Measurements from ENCODE around the gene PRCC. TPM values are rescaled to one million over a fixed set of nuclear protein-coding genes. Genes with fewer than 3 reads are reported as not detected.
"Not testable (repeated sequence)": the region's sequence is repeated elsewhere in the genome, so short reads cannot be mapped to it uniquely, and the experiment has no call there.

PRCC gene
- total RNA-seq, 1 experiment from 2014 or later = 36.9 TPM

GRCh38 chr1:156748670-156749418 lies 18.5 kb upstream of the PRCC start:
- peaks cover 65% of the 10 kb centered on the region for H3K36me3 ChIP-seq
- peak overlapping the region; percentile 82 for H3K4me3 ChIP-seq
- H3K27me3 ChIP-seq (replicated peaks) = no peaks in the 10 kb centered on the region
- H3K27ac ChIP-seq = peak overlapping the region; percentile 100
- peaks cover 49% of the 10 kb centered on the region for H3K4me1 ChIP-seq (replicated peaks)
- peak; percentile 56 to 59 for DNase-seq (ENCODE audit: low read depth in 1 of 2, low spot score in 2 of 2)
- no peaks in the 10 kb centered on the region for H3K9me3 ChIP-seq (replicated peaks)

DNA sequence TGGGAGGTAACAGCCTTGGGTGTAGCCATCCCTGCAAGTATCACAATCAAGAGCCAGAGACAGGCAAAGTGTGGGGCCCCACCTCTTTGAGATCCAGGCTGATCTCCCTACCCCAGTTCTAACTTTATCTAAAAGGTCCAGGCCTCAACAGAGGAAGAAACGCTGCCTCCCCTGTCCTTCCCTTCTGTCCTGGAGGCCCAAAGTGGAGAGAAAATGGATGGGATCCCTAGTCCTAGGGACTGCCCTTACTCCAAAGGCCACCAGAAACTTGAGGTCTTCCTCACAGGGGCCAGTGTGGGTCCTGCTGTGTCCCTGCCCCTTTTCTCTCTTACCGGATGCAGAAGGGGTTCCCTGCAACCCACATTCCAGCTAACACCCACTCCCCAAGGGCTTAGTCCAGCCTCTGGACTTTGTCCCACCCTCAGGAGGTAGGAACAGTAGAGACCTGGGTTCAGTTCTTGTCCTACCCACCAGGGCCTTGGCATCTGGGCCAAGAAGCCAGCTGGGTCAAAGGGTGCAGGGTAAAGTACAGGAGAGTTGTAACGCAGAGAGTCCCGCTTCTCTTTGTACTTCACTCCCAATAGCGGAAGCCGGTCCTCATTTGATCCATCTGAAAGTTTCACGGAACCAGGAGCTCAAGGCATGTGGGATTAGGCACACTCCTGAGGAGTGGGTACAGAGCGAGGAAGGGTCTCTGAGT lies 17.8 kb upstream of the PRCC start:
- Histone ChIP-seq H3K4me1 (replicated peaks) (peaks cover 49% of the 10 kb centered on the region), H3K9me3 (replicated peaks) (no peaks in the 10 kb centered on the region), H3K27ac (peak overlapping the region; percentile 100), H3K36me3 (peaks cover 61% of the 10 kb centered on the region), H3K27me3 (replicated peaks) (no peaks in the 10 kb centered on the region), H3K4me3 (peak overlapping the region; percentile 82)
- no peak for DNase-seq (ENCODE audit: low read depth in 1 of 2, low spot score in 2 of 2)

- DNase-seq (ENCODE audit: low read depth in 1 of 2, low spot score in 2 of 2) = peak in 1 of 2 experiments; percentile 28
- Histone ChIP-seq H3K36me3 (peaks cover 54% of the 10 kb centered on the region), H3K4me1 (replicated peaks) (peaks cover 49% of the 10 kb centered on the region), H3K4me3 (peak overlapping the region; percentile 82), H3K9me3 (replicated peaks) (no peaks in the 10 kb centered on the region), H3K27ac (peak overlapping the region; percentile 100), H3K27me3 (replicated peaks) (no peaks in the 10 kb centered on the region)
Observed at GRCh38 chr1:156750191-156750672, 17.1 kb upstream of the PRCC start.

GRCh38 chr1:156750711-156751450 lies 16.5 kb upstream of the PRCC start:
- H3K9me3 ChIP-seq (replicated peaks) = no peaks in the 10 kb centered on the region
- peaks cover 46% of the 10 kb centered on the region for H3K4me1 ChIP-seq (replicated peaks)
- DNase-seq (ENCODE audit: low read depth in 1 of 2, low spot score in 2 of 2) = peak in 1 of 2 experiments; percentile 41
- peak overlapping the region; percentile 100 for H3K27ac ChIP-seq
- H3K36me3 ChIP-seq = peaks cover 48% of the 10 kb centered on the region
- H3K4me3 ChIP-seq = peak overlapping the region; percentile 82
- no peaks in the 10 kb centered on the region for H3K27me3 ChIP-seq (replicated peaks)

DNA sequence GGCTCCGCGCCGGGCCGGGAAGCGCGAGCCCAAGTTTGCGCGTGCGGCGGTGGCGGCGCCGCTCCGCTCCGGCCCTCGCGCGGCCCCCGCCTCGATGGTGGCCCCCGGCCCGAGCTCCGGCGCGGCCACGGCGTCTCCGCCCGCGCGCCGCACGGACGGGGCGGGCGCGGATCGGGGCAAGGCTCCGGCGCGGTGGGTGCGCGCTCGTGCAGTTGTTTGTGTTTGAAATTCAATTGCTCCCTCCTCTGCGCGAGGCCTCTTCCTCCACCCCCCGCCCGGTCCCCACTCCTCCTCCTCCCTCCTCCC lies 15.9 kb upstream of the PRCC start, which contains the start of gene HDGF:
Gene HDGF (minus strand): TSS at position 225 of the 306 bp plus-strand sequence. CDS start 246 bp downstream, outside the sequence.
- Histone ChIP-seq H3K4me1 (replicated peaks) (peaks cover 41% of the 10 kb centered on the region), H3K36me3 (peaks cover 42% of the 10 kb centered on the region), H3K27me3 (replicated peaks) (no peaks in the 10 kb centered on the region), H3K27ac (peak within 1 kb of the TSS; percentile 100), H3K4me3 (peak within 1 kb of the TSS; percentile 82), H3K9me3 (replicated peaks) (no peaks in the 10 kb centered on the region)
- DNase-seq (ENCODE audit: low read depth in 1 of 2, low spot score in 2 of 2) = no peak

- no peaks in the 10 kb centered on the region for H3K27me3 ChIP-seq (replicated peaks)
- peak overlapping the region; percentile 80 for H3K27ac ChIP-seq
- H3K36me3 ChIP-seq = peaks cover 42% of the 10 kb centered on the region
- H3K4me1 ChIP-seq (replicated peaks) = peaks cover 36% of the 10 kb centered on the region
- no peaks in the 10 kb centered on the region for H3K9me3 ChIP-seq (replicated peaks)
- DNase-seq (ENCODE audit: low read depth in 1 of 2, low spot score in 2 of 2) = peak; percentile 82 to 99
- H3K4me3 ChIP-seq = peak overlapping the region; percentile 82
Observed at GRCh38 chr1:156751757-156752481, 15.4 kb upstream of the PRCC start.

DNA sequence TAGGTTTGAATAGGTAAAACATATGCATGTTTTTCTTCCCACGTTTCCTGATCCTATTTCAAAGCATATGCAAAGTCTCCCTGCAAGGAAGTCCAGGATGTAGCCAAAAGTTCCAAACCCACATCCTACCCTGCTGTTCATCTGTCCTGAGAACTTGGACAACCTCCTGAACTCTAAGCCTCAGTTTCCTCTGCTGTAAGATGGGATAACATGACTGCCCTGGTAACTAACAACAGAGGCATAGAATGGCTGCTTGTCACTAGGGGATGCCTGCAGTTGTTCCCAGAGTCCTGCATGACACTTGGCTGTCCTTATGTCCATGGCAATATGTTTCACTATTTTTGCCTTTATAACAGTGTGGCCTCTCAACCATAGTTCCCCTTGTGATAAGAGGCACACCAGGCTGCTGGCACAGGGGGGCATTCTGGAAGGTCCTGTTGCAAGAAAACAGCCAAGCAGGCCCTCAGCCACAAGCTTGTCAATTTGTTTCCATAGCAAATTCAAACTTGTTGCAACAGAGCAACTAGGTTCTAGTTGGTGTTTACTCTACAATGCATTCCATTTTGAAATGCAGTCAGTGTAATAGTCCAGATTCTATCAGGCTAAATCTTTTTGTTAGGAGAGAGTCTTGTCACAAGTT lies 14.4 kb upstream of the PRCC start:
- H3K27ac ChIP-seq = peak overlapping the region; percentile 80; the same call in 1 of the 2 replicates
- H3K4me3 ChIP-seq = peak overlapping the region; percentile 82
- H3K27me3 ChIP-seq (replicated peaks) = no peaks in the 10 kb centered on the region
- H3K4me1 ChIP-seq (replicated peaks) = peaks cover 27% of the 10 kb centered on the region
- DNase-seq (ENCODE audit: low read depth in 1 of 2, low spot score in 2 of 2) = no peak
- H3K9me3 ChIP-seq (replicated peaks) = no peaks in the 10 kb centered on the region
- peaks cover 35% of the 10 kb centered on the region for H3K36me3 ChIP-seq

DNA sequence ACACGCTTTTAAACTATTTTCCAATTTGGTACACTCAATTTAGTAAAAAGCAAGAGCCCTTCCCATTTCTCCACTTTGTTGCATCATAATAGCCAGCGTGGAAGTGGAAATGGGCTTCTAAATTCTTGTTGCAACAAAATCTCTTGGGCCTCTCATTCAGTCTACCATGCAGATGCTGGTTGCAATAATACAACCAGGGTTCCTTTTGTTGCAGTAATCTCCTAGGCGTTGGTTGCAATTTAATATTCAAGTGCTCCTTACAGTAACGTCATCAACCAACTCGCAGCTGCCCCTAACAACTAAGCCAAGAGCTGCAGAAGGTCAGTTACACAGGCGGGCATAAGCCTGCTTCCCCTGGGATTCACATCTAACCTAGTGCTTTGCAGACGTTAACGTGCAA lies 13.1 kb upstream of the PRCC start:
- no peak overlapping the region for H3K4me3 ChIP-seq
- DNase-seq (ENCODE audit: low read depth in 1 of 2, low spot score in 2 of 2) = no peak
- peaks cover 15% of the 10 kb centered on the region for H3K4me1 ChIP-seq (replicated peaks)
- no peak overlapping the region for H3K27ac ChIP-seq
- no peaks in the 10 kb centered on the region for H3K9me3 ChIP-seq (replicated peaks)
- no peaks in the 10 kb centered on the region for H3K27me3 ChIP-seq (replicated peaks)
- H3K36me3 ChIP-seq = peaks cover 23% of the 10 kb centered on the region

- no peaks in the 10 kb centered on the region for H3K27me3 ChIP-seq (replicated peaks)
- no peak for DNase-seq (ENCODE audit: low read depth in 1 of 2, low spot score in 2 of 2)
- H3K9me3 ChIP-seq (replicated peaks) = no peaks in the 10 kb centered on the region
- H3K4me1 ChIP-seq (replicated peaks) = peaks cover 3% of the 10 kb centered on the region; the same call in 1 of the 2 replicates
- no peak overlapping the region for H3K27ac ChIP-seq
- H3K4me3 ChIP-seq = no peak overlapping the region
- H3K36me3 ChIP-seq = peaks cover 10% of the 10 kb centered on the region
Observed at GRCh38 chr1:156755527-156755950, 11.8 kb upstream of the PRCC start.

- peaks cover 4% of the 10 kb centered on the region for H3K36me3 ChIP-seq
- H3K4me1 ChIP-seq (replicated peaks) = peaks cover 3% of the 10 kb centered on the region; the same call in 1 of the 2 replicates
- no peak overlapping the region for H3K4me3 ChIP-seq
- H3K9me3 ChIP-seq (replicated peaks) = no peaks in the 10 kb centered on the region
- H3K27me3 ChIP-seq (replicated peaks) = no peaks in the 10 kb centered on the region
- no peak overlapping the region for H3K27ac ChIP-seq
- DNase-seq (ENCODE audit: low read depth in 1 of 2, low spot score in 2 of 2) = no peak
Observed at GRCh38 chr1:156756355-156756754, 11.0 kb upstream of the PRCC start.

- H3K27ac ChIP-seq; H3K36me3 ChIP-seq; DNase-seq (ENCODE audit: low read depth in 1 of 2, low spot score in 2 of 2); H3K9me3 ChIP-seq (replicated peaks); H3K4me3 ChIP-seq; H3K27me3 ChIP-seq (replicated peaks); H3K4me1 ChIP-seq (replicated peaks): not testable (repeated sequence)
Observed at GRCh38 chr1:156757572-156758253, 9.6 kb upstream of the PRCC start.

DNA sequence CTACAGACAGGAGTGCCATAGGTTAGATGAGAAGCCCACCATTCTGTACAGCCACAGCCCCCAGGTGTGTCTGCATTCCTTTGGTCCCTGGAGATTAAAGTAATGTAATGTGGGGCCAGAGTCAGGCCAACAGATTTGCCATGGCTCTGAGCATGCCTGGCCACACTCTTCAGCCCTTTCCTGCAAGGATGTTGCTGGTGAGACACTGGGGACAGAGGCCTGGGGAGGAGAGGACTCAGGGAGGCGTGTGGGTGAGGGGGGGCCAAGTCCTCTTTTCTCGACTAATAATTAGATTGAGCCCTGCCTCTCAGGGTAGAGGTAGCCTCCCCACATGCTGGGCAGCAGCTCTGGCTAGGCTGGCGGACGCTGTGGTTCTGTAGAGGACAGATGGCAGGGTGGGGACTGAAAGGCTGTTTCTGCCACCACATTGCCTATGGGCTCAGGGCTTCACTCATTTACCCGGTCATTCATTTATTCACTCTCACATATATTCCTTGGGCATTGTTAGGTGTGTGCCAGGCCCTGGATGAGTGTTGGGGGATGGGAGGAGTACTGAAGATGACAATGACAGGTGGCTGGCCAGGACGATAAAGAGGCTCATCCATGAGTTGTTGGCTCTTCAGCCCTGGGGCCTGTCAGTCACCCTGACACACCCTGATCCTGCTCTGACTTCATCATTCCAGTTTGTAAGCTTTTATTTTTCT lies 7.1 kb upstream of the PRCC start:
- no peak overlapping the region for H3K4me3 ChIP-seq
- no peaks in the 10 kb centered on the region for H3K27me3 ChIP-seq (replicated peaks)
- H3K9me3 ChIP-seq (replicated peaks) = no peaks in the 10 kb centered on the region
- H3K4me1 ChIP-seq (replicated peaks) = no peaks in the 10 kb centered on the region
- no peak overlapping the region for H3K27ac ChIP-seq
- DNase-seq (ENCODE audit: low read depth in 1 of 2, low spot score in 2 of 2) = no peak
- H3K36me3 ChIP-seq = no peaks in the 10 kb centered on the region

Data from SJSA1 (cell line).